Colonic mucosa (tissue), 4 donors: ENCODE results near the gene ADM2. TPM values are rescaled to one million over a fixed set of nuclear protein-coding genes. Genes with fewer than 3 reads are reported as not detected.

ENCODE experiments used
- DNase-seq: peaks from one replicate; pipeline ENCODE4 v3.0.0-alpha.2; 2020
- H3K27ac ChIP-seq: fragments of 200-600 bp; one replicate; pipeline ENCODE4 v1.8.0; 2021
- H3K27me3 ChIP-seq: fragments of 200-600 bp; one replicate; pipeline ENCODE4 v1.8.0; 2021
- H3K36me3 ChIP-seq: fragments of 200-600 bp; one replicate; pipeline ENCODE4 v1.8.0; 2021
- H3K4me1 ChIP-seq: fragments of 200-600 bp; one replicate; pipeline ENCODE4 v1.8.0; 2021; ENCODE audit warnings: mild to moderate bottlenecking
- H3K4me3 ChIP-seq: fragments of 200-600 bp; one replicate; pipeline ENCODE4 v1.8.0; 2021
- H3K9ac ChIP-seq, 2 donors: one replicate each; pipeline ENCODE4 v1.7.0; 2013; ENCODE audit warnings: control low read depth in 2 of 2, low read depth in 2 of 2, low read length in 2 of 2
- H3K9me3 ChIP-seq: fragments of 200-600 bp; one replicate; pipeline ENCODE4 v1.8.0; 2021
- CTCF ChIP-seq: fragments of 200-600 bp; IDR thresholded peaks from one replicate; pipeline ENCODE4 v1.8.0; 2022; ENCODE audit warnings: antibody characterized with exemption, mild to moderate bottlenecking
- intact Hi-C: fragments of 100-400 bp; cut with DNase I; formaldehyde crosslinking; loops from one replicate; pipeline ENCODE4 v1.14.1; 2022
- total RNA-seq, 2 donors: library from RNA; stranded (reverse); fragmentation: NEBNext Ultra II Directional in 1 of 2; extraction: Animal tissue kit (Norgen Biotek cat#: 25700) in 1 of 2; gene quantifications; one replicate each; pipeline ENCODE4 v1.2.1, GENCODE V29; 2021
- donor health status: healthy.
- donor health status: DM: no; HTN: no; CAD: no.
- donor health status: DM: no; HTN: no; CAD: no.

ADM2 gene
- total RNA-seq, 2 donors from 2014 or later: 4.4 to 5.1 TPM

GRCh38 chr22:50489363-50490243 lies 8.3 kb downstream of the ADM2 start:
- no peaks in the 10 kb centered on the region for H3K36me3 ChIP-seq
- intact Hi-C loops: no loop called here
- no peaks in the 10 kb centered on the region for H3K27me3 ChIP-seq
- H3K9ac ChIP-seq: no peak overlapping the region
- no peaks in the 10 kb centered on the region for H3K4me1 ChIP-seq
- H3K9me3 ChIP-seq: no peaks in the 10 kb centered on the region
- no peak for TF ChIP-seq CTCF
- DNase-seq: no peak
- no peak overlapping the region for H3K27ac ChIP-seq
- H3K4me3 ChIP-seq: no peak overlapping the region

- DNase-seq: no peak
- Histone ChIP-seq H3K27me3 (no peaks in the 10 kb centered on the region), H3K27ac (no peak overlapping the region), H3K4me3 (no peak overlapping the region), H3K9me3 (no peaks in the 10 kb centered on the region), H3K9ac (no peak overlapping the region), H3K4me1 (no peaks in the 10 kb centered on the region), H3K36me3 (no peaks in the 10 kb centered on the region)
- intact Hi-C loops: no loop called here
- TF ChIP-seq CTCF: no peak
These were observed 9.4 kb downstream of the ADM2 start for GRCh38 chr22:50490531-50491308.

GRCh38 chr22:50497093-50497492 lies 15.8 kb downstream of the ADM2 start:
- no peaks in the 10 kb centered on the region for H3K36me3 ChIP-seq
- H3K27me3 ChIP-seq: no peaks in the 10 kb centered on the region
- DNase-seq: no peak
- H3K4me1 ChIP-seq: no peaks in the 10 kb centered on the region
- no peak overlapping the region for H3K9ac ChIP-seq
- H3K27ac ChIP-seq: no peak overlapping the region
- H3K9me3 ChIP-seq: no peaks in the 10 kb centered on the region
- intact Hi-C loops: no loop called here
- no peak overlapping the region for H3K4me3 ChIP-seq
- no peak for TF ChIP-seq CTCF

- Histone ChIP-seq H3K9ac (peak overlapping the region in 1 of 2 donors; percentile 26), H3K27ac (no peak overlapping the region), H3K27me3 (no peaks in the 10 kb centered on the region), H3K4me3 (no peak overlapping the region), H3K9me3 (no peaks in the 10 kb centered on the region), H3K4me1 (no peaks in the 10 kb centered on the region), H3K36me3 (no peaks in the 10 kb centered on the region)
- peak; percentile 65 for TF ChIP-seq CTCF
- peak; percentile 88 for DNase-seq
- intact Hi-C loops: no loop called here
These were observed 17.1 kb downstream of the ADM2 start for GRCh38 chr22:50498322-50498890.

- no peak overlapping the region for H3K4me3 ChIP-seq
- H3K9ac ChIP-seq: no peak overlapping the region
- peaks cover 8% of the 10 kb centered on the region for H3K36me3 ChIP-seq
- H3K4me1 ChIP-seq: no peaks in the 10 kb centered on the region
- no peak for DNase-seq
- no peaks in the 10 kb centered on the region for H3K9me3 ChIP-seq
- no peak overlapping the region for H3K27ac ChIP-seq
- no peak for TF ChIP-seq CTCF
- no peaks in the 10 kb centered on the region for H3K27me3 ChIP-seq
- intact Hi-C loops: loop anchor here (10.0 kb wide), 1 partner anchor 246 kb away; the partner anchor contains the start of gene HDAC10
These were observed 19.1 kb downstream of the ADM2 start for GRCh38 chr22:50500452-50500851.
